CD4-positive, alpha-beta T cell (primary cell): ENCODE data around the gene TRPV2. TPM values are rescaled to one million over a fixed set of nuclear protein-coding genes. Genes with fewer than 3 reads are reported as not detected.

Experiments
- ATAC-seq: fragments of 200-7000 bp; cut with Tn5 transposase; one replicate; pipeline ENCODE4 v1.10.0; 2022; ENCODE audit warnings: mild to moderate bottlenecking; ENCODE audit not compliant: poor library complexity
- CTCF ChIA-PET: fragments of 350-600 bp; sonication (Branson Sonifier 250); formaldehyde crosslinking; loops from one replicate; lab custom pipeline; 2021; ENCODE audit warnings: antibody characterized with exemption, inconsistent platforms; lab: Charles Lee
- POLR2A ChIA-PET: fragments of 350-600 bp; sonication (Branson Sonifier 250); formaldehyde crosslinking; loops from one replicate; lab custom pipeline; 2021; ENCODE audit warnings: antibody characterized with exemption, inconsistent platforms; lab: Charles Lee
- DNase-seq, 14 experiments: peaks; one replicate each; pipeline ENCODE4 v3.0.0-alpha.2; 2013 to 2020; ENCODE audit warnings: mixed read lengths in 2 of 14
- H3K27ac ChIP-seq, 2 donors: one replicate each; pipeline versions ENCODE4 v1.5.1 to v1.7.0; 2013; ENCODE audit warnings: low read length in 2 of 2, low read depth in 1 of 2, mild to moderate bottlenecking in 1 of 2
- H3K27me3 ChIP-seq, 2 experiments: 1 replicate in 1 of 2; 2 replicates in 1 of 2; pipeline versions ENCODE4 v1.6.1 to v1.7.0; 2013; ENCODE audit warnings: low read length in 2 of 2, control low read depth in 1 of 2, mild to moderate bottlenecking in 1 of 2, moderate library complexity in 1 of 2; ENCODE audit not compliant: insufficient read depth in 2 of 2, control insufficient read depth in 1 of 2
- H3K36me3 ChIP-seq: one replicate; pipeline ENCODE4 v1.6.1; 2013; ENCODE audit warnings: low read length, control low read depth; ENCODE audit not compliant: insufficient read depth
- H3K4me1 ChIP-seq: one replicate; pipeline ENCODE4 v1.6.1; 2013; ENCODE audit warnings: low read length, control low read depth; ENCODE audit not compliant: insufficient read depth
- H3K4me3 ChIP-seq: one replicate; pipeline ENCODE4 v1.5.1; 2013; ENCODE audit warnings: mild to moderate bottlenecking, low read length, moderate library complexity
- H3K9me3 ChIP-seq, 2 experiments: 1 replicate in 1 of 2; 2 replicates in 1 of 2; pipeline versions ENCODE4 v1.6.1 to v1.7.0; 2013; ENCODE audit warnings: low read length in 2 of 2, mild to moderate bottlenecking in 2 of 2, control low read depth in 1 of 2, moderate library complexity in 1 of 2; ENCODE audit not compliant: control insufficient read depth in 1 of 2, insufficient read depth in 1 of 2
- H3K27ac Mint-ChIP-seq: one replicate; pipeline ENCODE4 v1.8.0; 2020; ENCODE audit warnings: mixed read lengths
- H3K27me3 Mint-ChIP-seq: one replicate; pipeline ENCODE4 v1.8.0; 2021; ENCODE audit warnings: mixed read lengths
- H3K36me3 Mint-ChIP-seq: one replicate; pipeline ENCODE4 v1.8.0; 2021; ENCODE audit warnings: low read depth, mixed read lengths
- H3K4me1 Mint-ChIP-seq: one replicate; pipeline ENCODE4 v1.8.0; 2021; ENCODE audit warnings: low read depth, mixed read lengths
- H3K4me3 Mint-ChIP-seq: one replicate; pipeline ENCODE4 v1.8.0; 2020; ENCODE audit warnings: mild to moderate bottlenecking, mixed read lengths
- H3K9me3 Mint-ChIP-seq: one replicate; pipeline ENCODE4 v1.8.0; 2020; ENCODE audit warnings: mixed read lengths
- CTCF ChIP-seq: fragments of 200-600 bp; IDR thresholded peaks from one replicate; pipeline ENCODE4 v1.8.0; 2022; ENCODE audit warnings: antibody characterized with exemption, mild to moderate bottlenecking
- intact Hi-C, 2 experiments: fragments of 100-400 bp; cut with DNase I in 1 of 2; cut with micrococcal nuclease in 1 of 2; formaldehyde crosslinking; loops; one replicate each; pipeline versions ENCODE4 v1.15.1 to v1.9.0; 2023 to 2025; cut with DNase I, micrococcal nuclease
- total RNA-seq, 174 experiments: library from RNA in 2 of 174; stranded (reverse) in 2 of 174; gene quantifications; one replicate each; pipeline ENCODE4 v1.2.3 and lab custom pipeline; 2021 to 2026

Gene TRPV2
- total RNA-seq, 2 experiments from 2014 or later = 42.8 to 45.2 TPM

GRCh38 chr17:16433514-16433913 lies 18.1 kb downstream of the TRPV2 start:
- DNase-seq (no peak), ATAC-seq (no peak)
- Histone ChIP-seq H3K27ac (no peak overlapping the region), H3K27me3 (no peaks in the 10 kb centered on the region), H3K4me3 (no peak overlapping the region), H3K9me3 (no peaks in the 10 kb centered on the region), H3K4me1 (peaks cover 10% of the 10 kb centered on the region), H3K36me3 (peaks cover 27% of the 10 kb centered on the region)
- H3K27me3 Mint-ChIP-seq = no peaks in the 10 kb centered on the region
- intact Hi-C loops = no loop called here
- H3K4me3 Mint-ChIP-seq = no peak overlapping the region
- no peak for TF ChIP-seq CTCF
- CTCF ChIA-PET = no interaction called here
- peaks cover 30% of the 10 kb centered on the region for H3K36me3 Mint-ChIP-seq
- H3K27ac Mint-ChIP-seq = no peak overlapping the region
- H3K9me3 Mint-ChIP-seq = no peaks in the 10 kb centered on the region
- peaks cover 14% of the 10 kb centered on the region for H3K4me1 Mint-ChIP-seq
- POLR2A ChIA-PET = interaction anchor here (0.6 kb wide), 1 partner anchor 19 kb away, joined by 3 read pairs; no protein-coding TSS in a partner anchor

- H3K36me3 ChIP-seq = peaks cover 17% of the 10 kb centered on the region
- H3K27ac Mint-ChIP-seq = peak overlapping the region; percentile 96
- peaks cover 29% of the 10 kb centered on the region for H3K36me3 Mint-ChIP-seq
- H3K9me3 Mint-ChIP-seq = no peaks in the 10 kb centered on the region
- ChIA-PET POLR2A (no interaction called here), CTCF (no interaction called here)
- peaks cover 22% of the 10 kb centered on the region for H3K4me1 Mint-ChIP-seq
- DNase-seq (no peak), ATAC-seq (no peak)
- no peak overlapping the region for H3K4me3 Mint-ChIP-seq
- no peaks in the 10 kb centered on the region for H3K27me3 ChIP-seq
- no peak overlapping the region for H3K27ac ChIP-seq
- H3K4me3 ChIP-seq = no peak overlapping the region
- no peaks in the 10 kb centered on the region for H3K9me3 ChIP-seq
- H3K27me3 Mint-ChIP-seq = no peaks in the 10 kb centered on the region
- H3K4me1 ChIP-seq = peaks cover 19% of the 10 kb centered on the region
- TF ChIP-seq CTCF = no peak
- intact Hi-C loops = loop anchor here in 1 of 2 experiments (5.0 kb wide), 4 partner anchors 58 to 1883 kb away; partner anchors contain the start of genes LRRC75A, NCOR1, PIGL and SMCR8
Observed at GRCh38 chr17:16434662-16435061, 19.3 kb downstream of the TRPV2 start.

- ChIA-PET CTCF (no interaction called here), POLR2A (interaction anchor here (1.6 kb wide), 1 partner anchor 55 kb away, joined by 4 read pairs; the partner anchor contains the start of gene UBB)
- H3K27ac Mint-ChIP-seq = peak overlapping the region; percentile 96
- H3K4me1 Mint-ChIP-seq = peaks cover 36% of the 10 kb centered on the region
- TF ChIP-seq CTCF = no peak
- H3K9me3 Mint-ChIP-seq = no peaks in the 10 kb centered on the region
- Histone ChIP-seq H3K4me1 (peaks cover 34% of the 10 kb centered on the region), H3K9me3 (no peaks in the 10 kb centered on the region), H3K36me3 (peaks cover 25% of the 10 kb centered on the region), H3K27ac (peak overlapping the region in 1 of 2 donors; percentile 25), H3K27me3 (no peaks in the 10 kb centered on the region), H3K4me3 (no peak overlapping the region)
- H3K4me3 Mint-ChIP-seq = peak overlapping the region; percentile 30
- no peak for ATAC-seq
- H3K27me3 Mint-ChIP-seq = no peaks in the 10 kb centered on the region
- intact Hi-C loops = loop anchor here in 1 of 2 experiments (2.0 to 5.0 kb wide), 5 partner anchors 17 to 1881 kb away; partner anchors contain the start of genes LRRC75A, NCOR1, PIGL and SMCR8
- no peak for DNase-seq
- peaks cover 31% of the 10 kb centered on the region for H3K36me3 Mint-ChIP-seq
Observed at GRCh38 chr17:16435925-16436886, 20.8 kb downstream of the TRPV2 start.
